Caco-2 (cell line): ENCODE data around the gene MAP3K7CL. TPM values are rescaled to one million over a fixed set of nuclear protein-coding genes. Genes with fewer than 3 reads are reported as not detected.

Experiments used
- Bru-seq: library from RNA; stranded (reverse); fragments of 400-500 nt; gene quantifications from one replicate; lab custom pipeline; 2021; lab: Mats Ljungman, UMichigan
- BruChase-seq, 2 experiments: library from RNA; stranded (reverse); fragments of 400-500 nt; gene quantifications; one replicate each; lab custom pipeline; 2021; lab: Mats Ljungman, UMichigan
- BruUV-seq: library from RNA; stranded (reverse); fragments of 400-500 nt; replicated peaks from 2 replicates; lab custom pipeline; 2021; lab: Mats Ljungman, UMichigan
- CTCF ChIA-PET: fragments of 300-600 bp; sonication (Branson Sonifier 250); formaldehyde crosslinking; loops from one replicate; lab custom pipeline; 2022; ENCODE audit warnings: antibody characterized with exemption; lab: Charles Lee
- POLR2A ChIA-PET: fragments of 300-600 bp; sonication (Branson Sonifier 250); formaldehyde crosslinking; loops from one replicate; lab custom pipeline; 2022; ENCODE audit warnings: antibody characterized with exemption; lab: Charles Lee
- DNase-seq, 2 experiments: peaks; one replicate each; pipeline versions ENCODE4 v3.0.0 to v3.0.0-alpha.2; 2020 to 2022
- H3K27me3 ChIP-seq: replicated peaks from 2 replicates; pipeline ENCODE4 v1.6.0; 2011; ENCODE audit warnings: low read length; ENCODE audit not compliant: control insufficient read depth, insufficient read depth
- H3K36me3 ChIP-seq: 2 replicates; pipeline ENCODE4 v1.5.1; 2011; ENCODE audit warnings: low read length; ENCODE audit not compliant: control insufficient read depth, insufficient read depth
- H3K4me1 ChIP-seq: fragments of 250-450 bp; sonication (Bioruptor Pico); 2 replicates; pipeline ENCODE4 v1.5.1; 2020; ENCODE audit warnings: mild to moderate bottlenecking
- H3K4me3 ChIP-seq: 2 replicates; pipeline ENCODE4 v1.5.1; 2011; ENCODE audit warnings: low read depth, mild to moderate bottlenecking, control low read depth, low read length
- H3K9me3 ChIP-seq: fragments of 250-450 bp; sonication (Bioruptor Pico); 2 replicates; pipeline ENCODE4 v1.5.1; 2020; ENCODE audit warnings: mild to moderate bottlenecking, moderate library complexity
- H3K27ac Mint-ChIP-seq: one replicate; pipeline ENCODE4 v1.8.0; 2022; ENCODE audit warnings: mixed read lengths; ENCODE audit not compliant: unreplicated experiment
- H3K27me3 Mint-ChIP-seq: one replicate; pipeline ENCODE4 v1.8.0; 2022; ENCODE audit warnings: mixed read lengths; ENCODE audit not compliant: insufficient read depth, unreplicated experiment
- H3K36me3 Mint-ChIP-seq: one replicate; pipeline ENCODE4 v1.8.0; 2022; ENCODE audit warnings: mild to moderate bottlenecking, mixed read lengths; ENCODE audit not compliant: insufficient read depth, unreplicated experiment
- H3K4me1 Mint-ChIP-seq: one replicate; pipeline ENCODE4 v1.8.0; 2022; ENCODE audit warnings: low read depth, mixed read lengths; ENCODE audit not compliant: unreplicated experiment
- H3K4me3 Mint-ChIP-seq: one replicate; pipeline ENCODE4 v1.8.0; 2022; ENCODE audit warnings: mild to moderate bottlenecking, moderate library complexity, mixed read lengths; ENCODE audit not compliant: unreplicated experiment
- H3K9me3 Mint-ChIP-seq: one replicate; pipeline ENCODE4 v1.8.0; 2022; ENCODE audit warnings: mixed read lengths; ENCODE audit not compliant: unreplicated experiment
- intact Hi-C: fragments of 100-400 bp; cut with micrococcal nuclease; formaldehyde crosslinking; loops from one replicate; pipeline ENCODE4 v1.10.0; 2022; ENCODE audit not compliant: unreplicated experiment
- long read RNA-seq: library from polyadenylated mRNA; stranded (forward); transcript quantifications from one replicate; pipeline ENCODE4 v2.0.0, GENCODE V29; 2022
- total RNA-seq: library from RNA; stranded (reverse); gene quantifications from 2 replicates; pipeline ENCODE4 v1.2.3, GENCODE V29; 2022
- TF ChIP-seq, protein P1 (sequence below), 2 experiments: fragments of 200-600 bp in 1 of 2; IDR thresholded peaks; 1 replicate in 1 of 2; 2 replicates in 1 of 2; pipeline versions ENCODE4 v1.5.1 to v1.8.0; 2011 to 2022; ENCODE audit warnings: antibody characterized with exemption in 1 of 2, control low read depth in 1 of 2, inconsistent platforms in 1 of 2, low read depth in 1 of 2, low read length in 1 of 2, mild to moderate bottlenecking in 1 of 2, moderate library complexity in 1 of 2; ENCODE audit not compliant: insufficient read depth in 1 of 2, severe bottlenecking in 1 of 2, unreplicated experiment in 1 of 2

Gene MAP3K7CL, protein sequence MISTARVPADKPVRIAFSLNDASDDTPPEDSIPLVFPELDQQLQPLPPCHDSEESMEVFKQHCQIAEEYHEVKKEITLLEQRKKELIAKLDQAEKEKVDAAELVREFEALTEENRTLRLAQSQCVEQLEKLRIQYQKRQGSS
- total RNA-seq (8.2 and 9.9 TPM in 2 replicates), Bru-seq, nascent RNA (percentile 72 among the genes with signal in this experiment), BruChase-seq, experiment 1, labeled RNA remaining after a 2-hour chase (percentile 64 among the genes with signal in this experiment), BruChase-seq, experiment 2, labeled RNA remaining after a 6-hour chase (percentile 57 among the genes with signal in this experiment)
- long read RNA-seq, partial matches to known transcripts = 2 of 11 reads
- long read RNA-seq, other reads (novel, unspliced or antisense) = 7 of 11 reads

DNA sequence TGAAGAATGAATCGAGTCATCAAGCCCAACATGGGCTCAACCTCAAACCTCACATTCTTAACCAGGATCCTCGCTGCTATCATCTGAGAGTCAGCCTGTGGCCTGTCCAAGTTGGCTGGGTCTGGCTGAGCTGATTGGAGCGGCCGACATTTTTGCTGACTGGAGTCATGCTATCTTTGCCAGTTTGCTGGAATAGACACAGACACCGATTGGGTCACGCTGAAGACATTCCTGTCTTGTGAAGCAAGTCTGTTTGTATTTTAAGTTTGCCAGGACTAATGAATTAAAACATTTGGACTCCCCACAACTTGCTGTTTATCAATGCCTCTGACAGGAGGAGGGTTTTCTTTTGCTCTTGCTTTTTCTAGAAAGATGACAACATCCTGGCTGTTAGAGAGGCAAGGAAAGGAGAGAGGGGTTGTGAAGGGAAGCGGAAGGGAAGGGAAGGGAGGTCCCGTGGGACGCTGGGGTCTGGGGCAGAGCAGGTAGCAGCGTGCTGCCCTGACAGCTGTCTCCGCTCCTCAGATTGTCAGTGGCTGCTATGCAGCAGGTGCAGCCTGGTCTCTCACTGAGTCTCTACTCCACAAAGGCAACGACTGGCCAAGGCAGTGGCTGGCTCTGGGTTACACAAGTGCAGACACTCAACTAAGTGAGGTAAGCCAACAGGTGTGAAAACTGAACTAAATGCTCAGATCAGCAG is at the start of gene MAP3K7CL:
Gene MAP3K7CL, plus strand, starts transcription at position 375 of the 700 bp plus-strand sequence. CDS start 2,701 bp downstream, outside the sequence.
- intact Hi-C loops = no loop called here
- no peaks in the 10 kb centered on the region for H3K4me1 ChIP-seq
- DNase-seq = no peak
- H3K9me3 ChIP-seq = no peaks in the 10 kb centered on the region
- POLR2A ChIA-PET = no interaction called here
- H3K36me3 ChIP-seq = no peaks in the 10 kb centered on the region
- Mint-ChIP-seq H3K9me3 (peaks cover 10% of the 10 kb centered on the region), H3K36me3 (no peaks in the 10 kb centered on the region), H3K27me3 (no peaks in the 10 kb centered on the region), H3K4me1 (no peaks in the 10 kb centered on the region), H3K4me3 (no peak within 1 kb of the TSS), H3K27ac (no peak within 1 kb of the TSS)
- TF ChIP-seq, protein P1, sequence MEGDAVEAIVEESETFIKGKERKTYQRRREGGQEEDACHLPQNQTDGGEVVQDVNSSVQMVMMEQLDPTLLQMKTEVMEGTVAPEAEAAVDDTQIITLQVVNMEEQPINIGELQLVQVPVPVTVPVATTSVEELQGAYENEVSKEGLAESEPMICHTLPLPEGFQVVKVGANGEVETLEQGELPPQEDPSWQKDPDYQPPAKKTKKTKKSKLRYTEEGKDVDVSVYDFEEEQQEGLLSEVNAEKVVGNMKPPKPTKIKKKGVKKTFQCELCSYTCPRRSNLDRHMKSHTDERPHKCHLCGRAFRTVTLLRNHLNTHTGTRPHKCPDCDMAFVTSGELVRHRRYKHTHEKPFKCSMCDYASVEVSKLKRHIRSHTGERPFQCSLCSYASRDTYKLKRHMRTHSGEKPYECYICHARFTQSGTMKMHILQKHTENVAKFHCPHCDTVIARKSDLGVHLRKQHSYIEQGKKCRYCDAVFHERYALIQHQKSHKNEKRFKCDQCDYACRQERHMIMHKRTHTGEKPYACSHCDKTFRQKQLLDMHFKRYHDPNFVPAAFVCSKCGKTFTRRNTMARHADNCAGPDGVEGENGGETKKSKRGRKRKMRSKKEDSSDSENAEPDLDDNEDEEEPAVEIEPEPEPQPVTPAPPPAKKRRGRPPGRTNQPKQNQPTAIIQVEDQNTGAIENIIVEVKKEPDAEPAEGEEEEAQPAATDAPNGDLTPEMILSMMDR (IDR thresholded peaks at IDR 0.05; ENCODE audit: insufficient read depth in 1 of 2, low read depth in 1 of 2, low read length in 1 of 2, severe bottlenecking in 1 of 2, unreplicated experiment in 1 of 2) = no peak
- CTCF ChIA-PET = no interaction called here
- H3K4me3 ChIP-seq = no peak within 1 kb of the TSS
- no peaks in the 10 kb centered on the region for H3K27me3 ChIP-seq
- BruUV-seq = no TSS peak

DNA sequence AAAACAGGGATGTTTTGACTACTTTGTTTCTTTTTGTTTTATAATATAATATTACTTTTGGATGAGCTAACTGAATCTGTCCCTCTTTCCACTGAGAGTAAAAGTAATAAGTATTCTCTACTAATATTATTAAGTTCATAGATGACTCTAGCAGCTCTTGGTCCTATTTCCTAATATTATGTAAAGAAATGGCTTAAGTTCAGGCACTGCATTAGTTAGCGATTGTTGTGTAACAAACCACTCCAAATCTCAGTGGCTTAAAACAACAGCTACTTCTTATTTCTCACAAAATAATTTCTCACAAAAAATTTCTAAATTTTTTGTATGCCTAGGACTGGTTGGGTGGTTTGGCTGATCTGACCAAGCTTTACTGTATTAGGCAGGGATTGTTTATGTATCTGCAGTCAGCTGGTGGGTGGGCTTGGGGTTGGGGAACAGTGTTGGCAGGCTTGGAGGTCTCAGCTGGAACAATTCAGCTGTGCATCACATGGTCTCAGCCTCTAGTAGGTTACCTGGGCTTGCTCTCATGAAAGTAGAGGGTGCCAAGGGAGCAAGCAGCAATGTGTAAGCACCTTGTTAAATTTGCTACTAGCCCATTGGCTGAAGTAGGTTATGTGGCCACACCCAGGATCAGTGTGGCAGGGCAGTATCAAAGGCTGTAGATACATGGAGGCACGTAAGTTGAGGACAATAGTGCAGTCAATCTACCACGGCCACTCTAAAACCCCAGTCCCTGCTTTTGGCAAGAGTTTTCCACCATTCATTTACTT is 48.2 kb upstream of the MAP3K7CL start:
- no peaks in the 10 kb centered on the region for H3K9me3 Mint-ChIP-seq
- no peak overlapping the region for H3K4me3 Mint-ChIP-seq
- no peaks in the 10 kb centered on the region for H3K27me3 Mint-ChIP-seq
- no peaks in the 10 kb centered on the region for H3K9me3 ChIP-seq
- H3K27me3 ChIP-seq = no peaks in the 10 kb centered on the region
- H3K36me3 Mint-ChIP-seq = peaks cover 25% of the 10 kb centered on the region
- DNase-seq = no peak
- TF ChIP-seq, protein P1 (IDR thresholded peaks at IDR 0.05; ENCODE audit: insufficient read depth in 1 of 2, low read depth in 1 of 2, low read length in 1 of 2, severe bottlenecking in 1 of 2, unreplicated experiment in 1 of 2) = no peak
- BruUV-seq = no TSS peak
- no peak overlapping the region for H3K4me3 ChIP-seq
- intact Hi-C loops = no loop called here
- CTCF ChIA-PET = interaction anchor here (0.6 kb wide), 1 partner anchor 17 kb away, joined by 5 read pairs; no protein-coding TSS in a partner anchor
- H3K27ac Mint-ChIP-seq = no peak overlapping the region
- H3K4me1 Mint-ChIP-seq = no peaks in the 10 kb centered on the region
- no peaks in the 10 kb centered on the region for H3K4me1 ChIP-seq
- no peaks in the 10 kb centered on the region; the same call in 1 of the 2 replicates for H3K36me3 ChIP-seq
- POLR2A ChIA-PET = no interaction called here

DNA sequence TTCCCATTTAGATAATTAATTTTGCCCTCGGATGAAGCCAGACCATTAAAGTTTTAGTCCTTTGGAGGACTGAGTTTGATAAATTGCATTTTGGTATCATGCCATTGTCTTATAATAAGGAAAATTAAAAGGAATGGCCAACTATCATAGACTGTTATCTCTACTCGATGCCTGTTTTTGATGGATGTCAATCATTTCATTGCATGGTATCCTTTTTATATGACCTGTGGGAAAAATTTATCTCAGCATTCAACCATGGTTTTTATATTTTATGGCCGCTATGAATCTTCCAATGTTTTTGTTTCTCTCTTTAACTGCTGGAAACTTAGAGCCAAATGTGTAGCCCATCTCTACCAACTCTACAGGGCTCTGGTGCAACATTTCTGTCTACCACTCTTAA is 47.1 kb upstream of the MAP3K7CL start:
- no peaks in the 10 kb centered on the region for H3K9me3 Mint-ChIP-seq
- intact Hi-C loops = no loop called here
- no peaks in the 10 kb centered on the region for H3K27me3 Mint-ChIP-seq
- ChIA-PET POLR2A (no interaction called here), CTCF (no interaction called here)
- peaks cover 20% of the 10 kb centered on the region for H3K36me3 Mint-ChIP-seq
- Histone ChIP-seq H3K9me3 (no peaks in the 10 kb centered on the region), H3K4me1 (no peaks in the 10 kb centered on the region), H3K27me3 (no peaks in the 10 kb centered on the region), H3K4me3 (no peak overlapping the region), H3K36me3 (no peaks in the 10 kb centered on the region; the same call in 1 of the 2 replicates)
- H3K4me1 Mint-ChIP-seq = no peaks in the 10 kb centered on the region
- no TSS peak for BruUV-seq
- DNase-seq = no peak
- no peak overlapping the region for H3K27ac Mint-ChIP-seq
- no peak overlapping the region for H3K4me3 Mint-ChIP-seq
- TF ChIP-seq, protein P1 (IDR thresholded peaks at IDR 0.05; ENCODE audit: insufficient read depth in 1 of 2, low read depth in 1 of 2, low read length in 1 of 2, severe bottlenecking in 1 of 2, unreplicated experiment in 1 of 2) = no peak
